HepG2 (cell line): ENCODE results near the gene MED22. TPM values are rescaled to one million over a fixed set of nuclear protein-coding genes. Genes with fewer than 3 reads are reported as not detected.

Source experiments
- ARID3A ChIP-seq: IDR thresholded peaks from 2 replicates; pipeline ENCODE4 v1.6.1; 2012; ENCODE audit warnings: low read depth, low read length, improper control_type of control experiment
- ARNT2 ChIP-seq: sonication (generic); formaldehyde crosslinking; IDR thresholded peaks from 2 replicates; pipeline ENCODE4 v1.8.0; 2022; ENCODE audit warnings: mild to moderate bottlenecking, low read depth, missing genetic modification reagents, moderate library complexity
- IKZF4 ChIP-seq: sonication (generic); formaldehyde crosslinking; IDR thresholded peaks from 2 replicates; pipeline ENCODE4 v1.5.1; 2020; ENCODE audit warnings: borderline replicate concordance, mild to moderate bottlenecking, low read depth, missing genetic modification reagents; ENCODE audit errors: not compliant biosample characterization
- MYNN ChIP-seq: sonication (generic); formaldehyde crosslinking; IDR thresholded peaks from 2 replicates; pipeline ENCODE4 v1.4.0; 2020; ENCODE audit warnings: mild to moderate bottlenecking, low read depth, missing genetic modification reagents
- NBN ChIP-seq: fragments of 450-650 bp; conservative IDR thresholded peaks from 2 replicates; pipeline ENCODE4 v1.6.1; 2017
- SNAPC5 ChIP-seq: sonication (generic); formaldehyde crosslinking; IDR thresholded peaks from 2 replicates; pipeline ENCODE4 v1.8.1; 2023; ENCODE audit warnings: mild to moderate bottlenecking, missing genetic modification reagents, borderline replicate concordance
- ZHX1 ChIP-seq: sonication (generic); formaldehyde crosslinking; IDR thresholded peaks from 2 replicates; pipeline ENCODE4 v1.8.1; 2022; ENCODE audit warnings: low read depth, mild to moderate bottlenecking, missing genetic modification reagents
- ZNF264 ChIP-seq: sonication (generic); formaldehyde crosslinking; IDR thresholded peaks from 2 replicates; pipeline ENCODE4 v1.4.0; 2020; ENCODE audit warnings: missing genetic modification reagents
- ZNF431 ChIP-seq: sonication (generic); formaldehyde crosslinking; IDR thresholded peaks from 2 replicates; pipeline ENCODE4 v1.9.0; 2022; ENCODE audit warnings: missing genetic modification reagents, low read depth, mild to moderate bottlenecking, borderline replicate concordance
- ZNF446 ChIP-seq: sonication (generic); formaldehyde crosslinking; IDR thresholded peaks from 2 replicates; pipeline ENCODE4 v1.5.0; 2020; ENCODE audit warnings: mild to moderate bottlenecking, missing genetic modification reagents
- ZNF484 ChIP-seq: sonication (generic); formaldehyde crosslinking; IDR thresholded peaks from 2 replicates; pipeline ENCODE4 v1.5.1; 2020; ENCODE audit warnings: mild to moderate bottlenecking, low read depth, missing genetic modification reagents, borderline replicate concordance
- ZNF501 ChIP-seq: sonication (generic); formaldehyde crosslinking; IDR thresholded peaks from 2 replicates; pipeline ENCODE4 v1.5.1; 2020; ENCODE audit warnings: mild to moderate bottlenecking, moderate library complexity, missing genetic modification reagents
- polyA plus RNA-seq, 8 experiments: library from polyadenylated mRNA; depleted of rRNA in 3 of 8; stranded (reverse) in 7 of 8; unstranded in 1 of 8; fragments of >200 nt; fragmentation: Illumina TruSeq in 4 of 8; extraction: Trizol in 4 of 8; gene quantifications; 2 replicates each; pipeline versions ENCODE4 v1.2.1 to v1.2.3, GENCODE V29; 2011 to 2016; ENCODE audit warnings: low read depth in 4 of 8, missing spikeins in 1 of 8, mixed read lengths in 1 of 8; ENCODE audit not compliant: insufficient read depth in 1 of 8
- total RNA-seq, 5 experiments: library from RNA; depleted of rRNA; stranded (reverse); fragments of >200 nt; fragmentation: Illumina TruSeq; extraction: Trizol; gene quantifications; 2 replicates each; pipeline ENCODE4 v1.2.3, GENCODE V29; 2016; ENCODE audit warnings: low read depth in 1 of 5
- TF ChIP-seq, protein P1 (sequence below): sonication (generic); formaldehyde crosslinking; IDR thresholded peaks from 2 replicates; pipeline ENCODE4 v1.5.0; 2020; ENCODE audit warnings: mild to moderate bottlenecking, low read depth, missing genetic modification reagents, borderline replicate concordance
- TF ChIP-seq, protein P2 (sequence below): sonication (generic); formaldehyde crosslinking; IDR thresholded peaks from 2 replicates; pipeline ENCODE4 v1.8.1; 2023; ENCODE audit warnings: missing genetic modification reagents, inconsistent platforms, borderline replicate concordance
- TF ChIP-seq, protein P3 (sequence below): sonication (generic); formaldehyde crosslinking; IDR thresholded peaks from 2 replicates; pipeline ENCODE4 v1.4.0; 2020; ENCODE audit warnings: missing genetic modification reagents
- TF ChIP-seq, protein P4 (sequence below): IDR thresholded peaks from 2 replicates; pipeline ENCODE4 v1.6.1; 2016; ENCODE audit warnings: low read depth, borderline replicate concordance
- TF ChIP-seq, protein P5 (sequence below): sonication (generic); formaldehyde crosslinking; conservative IDR thresholded peaks from 2 replicates; pipeline ENCODE4 v1.4.0; 2020; ENCODE audit warnings: missing genetic modification reagents

The MED22 gene
- total and polyA plus RNA-seq, 2 of the 13 experiments (the other 11 are each of a cell fraction or from before 2014, with no cell fraction given) = 15.8 to 22.1 TPM

- 0 out of 2 replicates have a peak, but pooled peaks have one; percentile 13 for TF ChIP-seq ZHX1 (CRISPR knock-in tag)
- no peak for TF ChIP-seq SNAPC5 (CRISPR knock-in tag)
- no peak for TF ChIP-seq IKZF4
- TF ChIP-seq, protein P1, sequence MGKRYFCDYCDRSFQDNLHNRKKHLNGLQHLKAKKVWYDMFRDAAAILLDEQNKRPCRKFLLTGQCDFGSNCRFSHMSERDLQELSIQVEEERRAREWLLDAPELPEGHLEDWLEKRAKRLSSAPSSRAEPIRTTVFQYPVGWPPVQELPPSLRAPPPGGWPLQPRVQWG (CRISPR knock-in tag) = no peak
- 0 out of 2 replicates have a peak, but pooled peaks have one; percentile 24 for TF ChIP-seq ZNF501
- TF ChIP-seq ZNF484 = no peak
- no peak for TF ChIP-seq ZNF431
- TF ChIP-seq, protein P2, sequence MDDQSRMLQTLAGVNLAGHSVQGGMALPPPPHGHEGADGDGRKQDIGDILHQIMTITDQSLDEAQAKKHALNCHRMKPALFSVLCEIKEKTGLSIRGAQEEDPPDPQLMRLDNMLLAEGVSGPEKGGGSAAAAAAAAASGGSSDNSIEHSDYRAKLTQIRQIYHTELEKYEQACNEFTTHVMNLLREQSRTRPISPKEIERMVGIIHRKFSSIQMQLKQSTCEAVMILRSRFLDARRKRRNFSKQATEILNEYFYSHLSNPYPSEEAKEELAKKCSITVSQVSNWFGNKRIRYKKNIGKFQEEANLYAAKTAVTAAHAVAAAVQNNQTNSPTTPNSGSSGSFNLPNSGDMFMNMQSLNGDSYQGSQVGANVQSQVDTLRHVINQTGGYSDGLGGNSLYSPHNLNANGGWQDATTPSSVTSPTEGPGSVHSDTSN (CRISPR knock-in tag) = no peak
- no peak for TF ChIP-seq ZNF446 (CRISPR knock-in tag)
- TF ChIP-seq, protein P3, sequence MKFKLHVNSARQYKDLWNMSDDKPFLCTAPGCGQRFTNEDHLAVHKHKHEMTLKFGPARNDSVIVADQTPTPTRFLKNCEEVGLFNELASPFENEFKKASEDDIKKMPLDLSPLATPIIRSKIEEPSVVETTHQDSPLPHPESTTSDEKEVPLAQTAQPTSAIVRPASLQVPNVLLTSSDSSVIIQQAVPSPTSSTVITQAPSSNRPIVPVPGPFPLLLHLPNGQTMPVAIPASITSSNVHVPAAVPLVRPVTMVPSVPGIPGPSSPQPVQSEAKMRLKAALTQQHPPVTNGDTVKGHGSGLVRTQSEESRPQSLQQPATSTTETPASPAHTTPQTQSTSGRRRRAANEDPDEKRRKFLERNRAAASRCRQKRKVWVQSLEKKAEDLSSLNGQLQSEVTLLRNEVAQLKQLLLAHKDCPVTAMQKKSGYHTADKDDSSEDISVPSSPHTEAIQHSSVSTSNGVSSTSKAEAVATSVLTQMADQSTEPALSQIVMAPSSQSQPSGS (CRISPR knock-in tag) = no peak
- TF ChIP-seq, protein P4, sequence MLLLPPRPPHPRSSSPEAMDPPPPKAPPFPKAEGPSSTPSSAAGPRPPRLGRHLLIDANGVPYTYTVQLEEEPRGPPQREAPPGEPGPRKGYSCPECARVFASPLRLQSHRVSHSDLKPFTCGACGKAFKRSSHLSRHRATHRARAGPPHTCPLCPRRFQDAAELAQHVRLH (CRISPR knock-in tag) = no peak
- no peak for TF ChIP-seq NBN
- no peak for TF ChIP-seq ZNF264 (CRISPR knock-in tag)
- no peak for TF ChIP-seq ARID3A
- TF ChIP-seq MYNN = no peak
- TF ChIP-seq ARNT2 (CRISPR knock-in tag) = no peak
- TF ChIP-seq, protein P5, sequence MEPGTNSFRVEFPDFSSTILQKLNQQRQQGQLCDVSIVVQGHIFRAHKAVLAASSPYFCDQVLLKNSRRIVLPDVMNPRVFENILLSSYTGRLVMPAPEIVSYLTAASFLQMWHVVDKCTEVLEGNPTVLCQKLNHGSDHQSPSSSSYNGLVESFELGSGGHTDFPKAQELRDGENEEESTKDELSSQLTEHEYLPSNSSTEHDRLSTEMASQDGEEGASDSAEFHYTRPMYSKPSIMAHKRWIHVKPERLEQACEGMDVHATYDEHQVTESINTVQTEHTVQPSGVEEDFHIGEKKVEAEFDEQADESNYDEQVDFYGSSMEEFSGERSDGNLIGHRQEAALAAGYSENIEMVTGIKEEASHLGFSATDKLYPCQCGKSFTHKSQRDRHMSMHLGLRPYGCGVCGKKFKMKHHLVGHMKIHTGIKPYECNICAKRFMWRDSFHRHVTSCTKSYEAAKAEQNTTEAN (CRISPR knock-in tag) = no peak
These were observed 29.8 kb upstream of the MED22 start (continued) for GRCh38 chr9:133377721-133378216.
